ENCODE results near the gene CREB5.

DNA sequence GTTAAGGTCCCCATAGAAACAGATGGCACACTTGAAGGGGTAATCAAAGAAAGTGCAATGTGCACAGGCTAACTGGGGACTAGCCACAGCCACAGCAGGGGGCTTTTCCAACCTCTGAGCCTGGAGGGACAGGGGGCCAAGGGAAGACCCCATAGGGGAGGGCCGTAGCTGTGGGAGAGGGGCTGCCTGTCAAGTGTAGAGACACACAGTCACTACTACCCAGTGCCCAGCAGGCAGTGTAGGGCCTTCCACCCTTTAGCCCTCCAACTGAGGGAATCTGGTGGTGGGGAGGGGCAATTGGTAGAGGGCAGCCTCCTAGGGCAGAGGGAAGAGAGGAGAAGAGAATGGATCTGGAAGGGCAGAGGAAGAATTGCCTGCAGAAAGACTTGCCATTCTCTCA lies 54.6 kb downstream of the CREB5 start:
- TF ChIP-seq POLR2A (IDR thresholded peaks at IDR 0.05) (no peak), EP300 (IDR thresholded peaks at IDR 0.05) (no peak)
